ENCODE results near the gene LUC7L2. TPM values are rescaled to one million over a fixed set of nuclear protein-coding genes. Genes with fewer than 3 reads are reported as not detected.

The LUC7L2 gene
- total RNA-seq, 1 donor from 2014 or later = 74.6 TPM

DNA sequence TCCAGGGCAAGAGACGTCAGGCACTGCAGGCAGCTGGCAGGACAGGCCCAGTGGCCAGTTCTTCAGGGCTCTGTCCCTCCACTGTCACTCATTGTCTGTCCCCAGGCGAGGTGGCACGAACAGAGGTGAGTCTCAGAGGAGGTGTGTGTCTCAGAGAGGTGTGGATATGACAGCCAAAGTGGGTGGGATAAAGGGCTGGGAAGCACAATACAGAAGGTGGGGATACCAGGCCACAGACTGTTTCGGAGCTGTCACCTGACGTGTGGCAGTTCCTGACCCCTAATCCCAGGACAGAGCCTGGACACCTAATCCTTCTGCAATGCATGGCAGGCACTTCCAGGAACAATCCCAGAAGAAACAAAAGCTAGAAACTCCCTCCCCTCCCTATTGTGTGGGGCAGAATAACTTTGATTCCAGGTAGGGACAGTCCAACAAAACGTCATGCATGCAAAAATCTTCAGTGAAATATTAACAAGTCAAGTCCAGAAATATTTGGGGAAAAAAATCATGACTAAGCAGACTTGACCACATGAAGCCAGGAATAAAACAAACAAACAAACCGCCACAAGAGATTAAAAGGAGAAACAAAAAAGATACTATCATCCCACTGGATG, 112.2 kb downstream of the LUC7L2 start:
- TF ChIP-seq, protein P1, sequence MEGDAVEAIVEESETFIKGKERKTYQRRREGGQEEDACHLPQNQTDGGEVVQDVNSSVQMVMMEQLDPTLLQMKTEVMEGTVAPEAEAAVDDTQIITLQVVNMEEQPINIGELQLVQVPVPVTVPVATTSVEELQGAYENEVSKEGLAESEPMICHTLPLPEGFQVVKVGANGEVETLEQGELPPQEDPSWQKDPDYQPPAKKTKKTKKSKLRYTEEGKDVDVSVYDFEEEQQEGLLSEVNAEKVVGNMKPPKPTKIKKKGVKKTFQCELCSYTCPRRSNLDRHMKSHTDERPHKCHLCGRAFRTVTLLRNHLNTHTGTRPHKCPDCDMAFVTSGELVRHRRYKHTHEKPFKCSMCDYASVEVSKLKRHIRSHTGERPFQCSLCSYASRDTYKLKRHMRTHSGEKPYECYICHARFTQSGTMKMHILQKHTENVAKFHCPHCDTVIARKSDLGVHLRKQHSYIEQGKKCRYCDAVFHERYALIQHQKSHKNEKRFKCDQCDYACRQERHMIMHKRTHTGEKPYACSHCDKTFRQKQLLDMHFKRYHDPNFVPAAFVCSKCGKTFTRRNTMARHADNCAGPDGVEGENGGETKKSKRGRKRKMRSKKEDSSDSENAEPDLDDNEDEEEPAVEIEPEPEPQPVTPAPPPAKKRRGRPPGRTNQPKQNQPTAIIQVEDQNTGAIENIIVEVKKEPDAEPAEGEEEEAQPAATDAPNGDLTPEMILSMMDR (IDR thresholded peaks at IDR 0.05) = no peak
- DNase-seq (no peak), ATAC-seq (peak; percentile 49 to 67)
- no peak overlapping the region for H3K27ac ChIP-seq
- no peaks in the 10 kb centered on the region for H3K9me3 ChIP-seq
- no peaks in the 10 kb centered on the region for H3K27me3 ChIP-seq (ENCODE audit: low read depth)
- H3K36me3 ChIP-seq = no peaks in the 10 kb centered on the region
- intact Hi-C loops (cut with DNase I) = no loop called here
- H3K4me3 ChIP-seq = no peak overlapping the region
- H3K4me1 ChIP-seq = peaks cover 4% of the 10 kb centered on the region

Other genes with a start within 250 kb of the LUC7L2 start
- 23.4 TPM for gene UBN2, start 128.7 kb upstream of the LUC7L2 start, total RNA-seq
- gene FMC1, start 18.6 kb upstream of the LUC7L2 start, total RNA-seq = 10.8 TPM
- 7.7 TPM for gene KLRG2, start 123.8 kb downstream of the LUC7L2 start, total RNA-seq
- not detected for gene CLEC2L, start 163.8 kb downstream of the LUC7L2 start, total RNA-seq

Data from lower lobe of right lung (tissue), 2 donors.